Fibroblast of lung (primary cell): ENCODE measurements around the gene FUCA1. TPM values are rescaled to one million over a fixed set of nuclear protein-coding genes. Genes with fewer than 3 reads are reported as not detected.
"Not testable (repeated sequence)": the region's sequence is repeated elsewhere in the genome, so short reads cannot be mapped to it uniquely, and the experiment has no call there.

ENCODE experiments used
- DNase-seq, 2 donors: peaks; one replicate each; pipeline versions ENCODE4 v3.0.0 to v3.0.0-alpha.2; 2010; ENCODE audit warnings: low read depth in 2 of 2
- H2AFZ ChIP-seq: 2 replicates; pipeline ENCODE4 v1.5.1; 2012; ENCODE audit warnings: low read length, control low read depth, inconsistent platforms
- H3K27ac ChIP-seq: 2 replicates; pipeline ENCODE4 v1.5.1; 2011; ENCODE audit warnings: low read length, control low read depth; ENCODE audit not compliant: insufficient read depth
- H3K27me3 ChIP-seq: 2 replicates; pipeline ENCODE4 v1.5.1; 2011; ENCODE audit warnings: mild to moderate bottlenecking, low read length; ENCODE audit not compliant: control insufficient read depth, insufficient read depth
- H3K36me3 ChIP-seq: 2 replicates; pipeline ENCODE4 v1.5.1; 2011; ENCODE audit warnings: low read length; ENCODE audit not compliant: control insufficient read depth, insufficient read depth
- H3K4me1 ChIP-seq: 2 replicates; pipeline ENCODE4 v1.5.1; 2011; ENCODE audit warnings: low read length; ENCODE audit not compliant: control insufficient read depth, insufficient read depth; ENCODE audit errors: extremely low read depth
- H3K4me2 ChIP-seq: 2 replicates; pipeline ENCODE4 v1.5.1; 2011; ENCODE audit warnings: low read length, control low read depth; ENCODE audit not compliant: insufficient read depth; ENCODE audit errors: extremely low read depth
- H3K4me3 ChIP-seq, 4 experiments: fragments of 200-600 bp in 1 of 4; sonication (generic) in 1 of 4; replicated peaks in 1 of 4; 2 replicates each; pipeline ENCODE4 v1.5.1; 2011 to 2016; ENCODE audit warnings: low read length in 4 of 4, low read depth in 3 of 4, mild to moderate bottlenecking in 3 of 4, control low read depth in 2 of 4, inconsistent platforms in 1 of 4, mixed read lengths in 1 of 4; ENCODE audit not compliant: insufficient read depth in 1 of 4; ENCODE audit errors: control extremely low read depth in 1 of 4
- H3K79me2 ChIP-seq: 2 replicates; pipeline ENCODE4 v1.5.1; 2012; ENCODE audit warnings: mild to moderate bottlenecking, low read length, inconsistent platforms; ENCODE audit not compliant: control insufficient read depth, insufficient read depth
- H3K9ac ChIP-seq: 2 replicates; pipeline ENCODE4 v1.5.1; 2011; ENCODE audit warnings: mild to moderate bottlenecking, low read length, control low read depth; ENCODE audit not compliant: insufficient read depth
- H3K9me3 ChIP-seq: 2 replicates; pipeline ENCODE4 v1.5.1; 2012; ENCODE audit warnings: low read depth, low read length; ENCODE audit not compliant: control insufficient read depth, insufficient read depth
- H4K20me1 ChIP-seq: 2 replicates; pipeline ENCODE4 v1.5.1; 2011; ENCODE audit warnings: low read length; ENCODE audit not compliant: control insufficient read depth, insufficient read depth; ENCODE audit errors: extremely low read depth
- CTCF ChIP-seq, 2 donors: IDR thresholded peaks in 1 of 2; conservative IDR thresholded peaks in 1 of 2; 1 replicate in 1 of 2; 2 replicates in 1 of 2; pipeline ENCODE4 v1.5.1; 2011 to 2012; ENCODE audit warnings: low read length in 2 of 2, control low read depth in 1 of 2, inconsistent platforms in 1 of 2, low read depth in 1 of 2, mild to moderate bottlenecking in 1 of 2
- EZH2 ChIP-seq: IDR thresholded peaks from 2 replicates; pipeline ENCODE4 v1.5.1; 2012; ENCODE audit warnings: low read length, control low read depth, mild to moderate bottlenecking; ENCODE audit errors: missing control alignments
- polyA plus RNA-seq, 2 donors: library from polyadenylated mRNA; depleted of rRNA in 1 of 2; stranded (reverse) in 1 of 2; unstranded in 1 of 2; fragments of >200 nt; gene quantifications; 2 replicates each; pipeline ENCODE4 v1.2.1, GENCODE V29; 2011 to 2012; ENCODE audit warnings: missing spikeins in 1 of 2
- total RNA-seq: library from RNA; depleted of rRNA; stranded (reverse); fragments of >200 nt; gene quantifications from 2 replicates; pipeline ENCODE4 v1.2.1, GENCODE V29; 2014

The FUCA1 gene
- total and polyA plus RNA-seq, 2 donors (not counting 1 experiment from before 2014, with no cell fraction given) = 4.1 to 9.7 TPM

- H3K4me3 ChIP-seq = no peak overlapping the region
- H3K27me3 ChIP-seq = peaks cover 35% of the 10 kb centered on the region
- H2AFZ ChIP-seq = no peak overlapping the region
- H3K36me3 ChIP-seq = no peaks in the 10 kb centered on the region
- no peak overlapping the region for H3K4me2 ChIP-seq
- H3K9me3 ChIP-seq = no peaks in the 10 kb centered on the region
- H3K9ac ChIP-seq = no peak overlapping the region
- H3K79me2 ChIP-seq = no peaks in the 10 kb centered on the region
- no peaks in the 10 kb centered on the region for H4K20me1 ChIP-seq
- no peak for DNase-seq
- no peak overlapping the region for H3K27ac ChIP-seq
- TF ChIP-seq CTCF (conservative IDR thresholded peaks at IDR 0.05 in 1 of 2, IDR thresholded peaks at IDR 0.05 in 1 of 2; ENCODE audit: low read depth in 1 of 2, low read length in 2 of 2) (no peak), EZH2 (no peak)
- H3K4me1 ChIP-seq = no peaks in the 10 kb centered on the region
Observed at GRCh38 chr1:23903754-23904153, 35.7 kb upstream of the FUCA1 start.

- Histone ChIP-seq H3K79me2 (no peaks in the 10 kb centered on the region), H3K36me3 (no peaks in the 10 kb centered on the region), H3K9me3 (no peaks in the 10 kb centered on the region), H2AFZ (no peak overlapping the region), H3K27me3 (peaks cover 35% of the 10 kb centered on the region), H3K4me1 (no peaks in the 10 kb centered on the region), H3K4me3 (peak overlapping the region in 2 of 4 experiments; percentile 17 to 25), H3K9ac (no peak overlapping the region), H3K27ac (no peak overlapping the region), H4K20me1 (no peaks in the 10 kb centered on the region), H3K4me2 (peak overlapping the region; percentile 25)
- no peak for DNase-seq
- TF ChIP-seq CTCF (conservative IDR thresholded peaks at IDR 0.05 in 1 of 2, IDR thresholded peaks at IDR 0.05 in 1 of 2; ENCODE audit: low read depth in 1 of 2, low read length in 2 of 2) (no peak), EZH2 (peak; percentile 76)
Observed at GRCh38 chr1:23902321-23903278, 34.5 kb upstream of the FUCA1 start.

- not testable (repeated sequence) for DNase-seq, H3K4me2 ChIP-seq, H3K4me3 ChIP-seq
Observed at GRCh38 chr1:23900017-23900416, 31.9 kb upstream of the FUCA1 start.

More at GRCh38 chr1:23900017-23900416, 31.9 kb upstream of the FUCA1 start:
- not testable (repeated sequence) for H3K79me2 ChIP-seq, H3K4me1 ChIP-seq, H2AFZ ChIP-seq, H3K9me3 ChIP-seq, H4K20me1 ChIP-seq, H3K36me3 ChIP-seq, H3K9ac ChIP-seq, H3K27ac ChIP-seq
- peaks cover 35% of the 10 kb centered on the region for H3K27me3 ChIP-seq
